Effector CD8-positive, alpha-beta T cell (primary cell): ENCODE measurements around the gene C17orf113.

Experiments
- DNase-seq: peaks from one replicate; lab custom pipeline; 2025; lab: John Stamatoyannopoulos, UW

Gene C17orf113

DNA sequence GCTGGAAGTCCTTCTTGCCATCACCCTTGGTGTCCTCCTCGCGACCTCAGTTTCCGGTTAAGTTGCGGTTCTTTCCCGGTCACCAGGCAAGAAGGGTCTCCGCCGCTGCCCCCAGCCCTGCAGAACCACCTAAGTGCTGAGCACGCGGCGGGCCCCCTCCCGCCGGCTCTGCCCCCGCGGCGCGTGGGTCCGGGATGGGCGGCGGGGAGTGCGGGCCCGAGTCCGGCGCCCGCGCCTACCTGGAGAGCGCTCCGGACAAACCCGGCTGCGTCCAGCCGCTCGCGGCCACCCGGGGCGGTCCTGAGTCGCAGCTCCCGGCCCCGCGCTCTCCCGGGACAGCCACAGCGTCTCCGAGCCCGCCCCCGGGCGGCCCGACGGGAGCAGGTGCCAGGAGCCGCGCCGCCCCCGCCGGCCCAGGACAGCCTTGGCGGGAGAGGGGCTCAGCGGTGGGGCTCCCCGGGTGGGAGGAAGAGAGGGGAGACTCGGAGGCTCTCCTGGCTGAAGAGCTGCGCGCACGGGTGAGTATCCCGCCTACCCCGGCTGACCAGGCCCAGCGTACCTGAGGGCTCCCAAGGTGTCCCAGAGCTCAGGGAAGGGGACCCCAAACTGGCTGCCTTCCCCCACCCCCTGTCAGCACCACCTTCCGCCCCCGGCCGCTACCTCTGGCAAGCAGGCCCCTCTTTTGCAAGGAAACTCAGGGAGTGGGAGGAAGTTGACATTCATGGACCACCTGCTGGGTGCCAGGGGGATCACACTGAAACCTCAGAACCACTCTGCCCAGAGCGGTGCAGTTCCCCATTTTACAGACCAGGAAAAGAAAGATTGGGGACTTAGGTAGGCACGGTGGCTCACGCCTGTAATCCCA, 22.2 kb upstream of the C17orf113 start:
- no peak for DNase-seq

- no peak for DNase-seq
Measured at GRCh38 chr17:42071810-42072209, 21.4 kb upstream of the C17orf113 start.

DNA sequence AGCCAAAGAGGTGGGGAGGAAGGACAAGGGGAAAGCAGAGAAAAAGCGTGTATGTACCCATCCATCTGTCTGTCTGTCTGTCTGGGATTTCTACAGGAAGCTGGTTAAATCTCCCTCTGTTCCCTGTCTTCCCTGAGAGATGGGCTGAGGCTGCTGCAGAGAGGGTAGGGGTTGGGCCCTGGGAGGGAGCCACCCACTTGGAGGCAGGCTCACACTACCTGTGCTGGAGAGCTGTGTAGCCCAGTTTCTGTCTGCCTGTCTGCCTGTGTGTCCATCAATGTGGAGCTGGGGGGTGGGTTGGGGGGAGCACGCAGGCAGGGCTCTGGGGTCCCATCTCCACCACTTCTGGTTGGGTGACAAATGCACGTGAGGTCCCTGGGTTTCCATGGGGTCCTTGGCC, 18.6 kb upstream of the C17orf113 start:
- DNase-seq: no peak

- DNase-seq: peak; percentile 59
Measured at GRCh38 chr17:42067371-42068091, 17.1 kb upstream of the C17orf113 start.

- no peak for DNase-seq
Measured at GRCh38 chr17:42065201-42065600, 14.8 kb upstream of the C17orf113 start.

- no peak for DNase-seq
Measured at GRCh38 chr17:42062681-42063080, 12.3 kb upstream of the C17orf113 start.

GRCh38 chr17:42061646-42062487, 11.5 kb upstream of the C17orf113 start:
- DNase-seq: no peak

- no peak for DNase-seq
Measured at GRCh38 chr17:42060231-42060630, 9.8 kb upstream of the C17orf113 start.

- no peak for DNase-seq
Measured at GRCh38 chr17:42059815-42060214, 9.4 kb upstream of the C17orf113 start.

GRCh38 chr17:42058063-42058462, 7.7 kb upstream of the C17orf113 start:
- DNase-seq: no peak

GRCh38 chr17:42056635-42057034, 6.2 kb upstream of the C17orf113 start:
- DNase-seq: no peak

- no peak for DNase-seq
Measured at GRCh38 chr17:42055496-42055895, 5.1 kb upstream of the C17orf113 start.

DNA sequence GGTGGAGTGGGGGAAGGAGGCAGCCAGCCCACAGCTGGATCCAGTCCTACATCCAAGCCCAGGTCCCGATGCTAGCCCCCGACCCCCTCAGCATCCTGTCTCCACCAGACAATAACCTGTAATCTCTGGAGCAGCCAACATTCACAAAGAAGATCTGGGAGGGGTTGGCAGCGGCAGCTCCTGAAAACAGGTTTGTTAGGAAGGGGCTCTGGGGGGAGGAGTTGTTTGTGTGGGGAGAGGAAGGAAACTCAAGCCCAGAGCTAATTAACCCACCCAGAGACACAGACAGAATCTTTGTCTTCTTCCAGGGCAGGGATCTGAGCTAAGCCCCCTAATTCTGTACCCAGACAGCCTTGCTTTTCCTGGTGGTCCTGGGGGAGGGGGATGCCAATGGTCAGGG, 4.6 kb upstream of the C17orf113 start:
- DNase-seq: no peak

DNA sequence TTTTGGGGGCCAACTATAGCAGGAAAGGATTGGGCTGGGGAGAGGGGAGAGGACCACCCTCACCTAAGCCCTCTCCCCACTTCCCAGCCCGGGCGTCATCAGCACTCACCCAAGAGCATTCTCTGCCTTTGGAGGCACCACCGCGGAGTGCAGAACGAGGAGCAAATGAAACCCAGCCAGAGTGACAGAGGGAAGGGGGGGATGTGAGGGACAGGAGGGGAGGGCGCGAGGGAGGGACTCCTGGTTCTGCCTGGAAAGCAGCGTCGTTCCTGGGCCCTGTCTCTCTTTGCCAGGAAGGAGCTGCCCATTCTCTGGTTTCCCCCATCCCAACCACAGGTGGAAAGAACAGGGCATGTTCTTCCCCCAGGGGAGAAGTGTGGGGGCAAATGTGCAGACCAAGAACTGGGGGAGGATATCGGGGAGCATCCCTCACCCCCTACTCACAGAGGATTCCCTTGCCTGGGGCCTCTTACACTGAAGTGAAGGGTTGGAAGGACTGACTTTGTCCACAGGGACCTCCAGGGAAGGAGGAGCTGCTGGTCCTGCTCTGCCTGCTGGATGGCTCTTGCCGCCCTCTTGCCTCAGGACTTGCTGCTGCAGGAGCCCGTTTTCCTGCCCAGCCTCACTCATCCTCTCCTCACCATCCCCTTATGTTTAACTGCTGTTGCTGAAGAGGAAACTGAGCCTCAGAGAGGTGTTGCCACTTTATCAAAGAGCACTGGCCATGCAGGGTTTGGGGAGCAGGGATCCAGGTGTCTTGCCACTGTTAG, 3.5 kb upstream of the C17orf113 start:
- no peak for DNase-seq

DNA sequence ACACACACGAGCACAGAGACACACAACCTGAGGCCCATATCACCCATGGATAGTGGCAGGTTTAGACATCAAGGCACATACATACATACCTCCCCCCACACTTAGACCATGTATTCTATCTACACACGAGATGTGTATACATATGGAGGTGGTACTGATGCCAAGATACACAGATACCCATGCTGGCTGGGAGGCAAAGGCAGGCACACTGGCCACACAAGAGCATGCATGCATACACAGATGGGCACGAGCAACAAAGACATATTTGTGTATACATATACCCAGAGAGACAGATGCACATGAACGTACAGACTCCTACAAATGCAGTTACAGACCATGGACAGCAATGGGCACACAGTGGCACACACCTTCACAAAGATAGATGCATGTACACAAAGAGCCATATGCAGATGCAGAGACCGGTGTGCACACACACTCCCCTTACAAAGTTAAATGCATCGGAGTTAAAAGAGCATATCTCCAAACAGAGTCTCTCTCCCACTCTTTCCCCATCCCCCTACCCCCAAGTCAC, 2.0 kb upstream of the C17orf113 start:
- DNase-seq: no peak

- DNase-seq: no peak
Measured at GRCh38 chr17:42051645-42052044, 1.2 kb upstream of the C17orf113 start.

- no peak for DNase-seq
Measured at GRCh38 chr17:42051013-42051400, 606 bp upstream of the C17orf113 start.

DNA sequence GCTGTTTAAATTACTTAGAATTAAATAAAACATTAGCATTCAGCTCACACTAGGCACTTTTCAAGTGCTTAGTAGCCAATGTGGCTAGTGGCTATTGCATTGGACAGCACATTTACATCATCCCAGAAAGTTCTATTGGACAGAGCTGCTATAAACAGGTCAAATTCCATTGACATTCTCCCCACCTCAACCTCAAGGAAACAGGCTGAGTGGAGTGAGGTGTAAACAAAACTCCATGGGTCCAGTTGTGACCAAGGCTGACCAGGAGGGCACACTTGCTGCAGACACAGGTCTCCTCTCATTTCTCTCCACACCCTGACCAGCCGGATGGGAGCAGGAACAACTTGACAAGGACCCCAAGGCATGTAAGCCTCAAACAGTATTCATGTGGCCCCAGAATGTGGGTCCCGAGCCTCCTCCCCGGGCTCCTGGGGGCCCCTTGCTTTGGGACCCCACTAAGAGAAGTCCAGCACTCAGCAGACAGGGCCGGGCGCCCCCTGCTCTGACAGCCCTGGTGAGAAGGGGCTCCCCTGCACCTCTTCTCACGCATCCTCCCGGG, 488 bp downstream of the C17orf113 start:
- DNase-seq: no peak

- no peak for DNase-seq
Measured at GRCh38 chr17:42047343-42047742, 3.1 kb downstream of the C17orf113 start.

- DNase-seq: no peak
Measured at GRCh38 chr17:42045719-42046118, 4.7 kb downstream of the C17orf113 start.
